K562 (cell line): Measurements from ENCODE around the gene INTS2. TPM values are rescaled to one million over a fixed set of nuclear protein-coding genes. Genes with fewer than 3 reads are reported as not detected.

Source experiments
- AFF4 ChIP-seq: sonication (generic); formaldehyde crosslinking; IDR thresholded peaks from 2 replicates; pipeline ENCODE4 v1.8.0; 2023; ENCODE audit warnings: mild to moderate bottlenecking, missing genetic modification reagents
- BCLAF1 ChIP-seq, 2 experiments: fragments of 450-650 bp in 1 of 2; IDR thresholded peaks; 2 replicates each; pipeline ENCODE4 v1.6.1; 2011 to 2017; ENCODE audit warnings: low read depth in 2 of 2, antibody characterized with exemption in 1 of 2, borderline replicate concordance in 1 of 2, low read length in 1 of 2, mild to moderate bottlenecking in 1 of 2, mixed read lengths in 1 of 2; ENCODE audit not compliant: control insufficient read depth in 1 of 2
- DNMT1 ChIP-seq: fragments of 450-650 bp; IDR thresholded peaks from 2 replicates; pipeline ENCODE4 v1.6.1; 2016; ENCODE audit warnings: antibody characterized with exemption, mild to moderate bottlenecking
- E2F5 ChIP-seq: sonication (generic); formaldehyde crosslinking; IDR thresholded peaks from 2 replicates; pipeline ENCODE4 v1.8.0; 2022; ENCODE audit warnings: mild to moderate bottlenecking, missing genetic modification reagents
- FOXP4 ChIP-seq: sonication (generic); formaldehyde crosslinking; IDR thresholded peaks from 2 replicates; pipeline ENCODE4 v1.8.0; 2022; ENCODE audit warnings: mild to moderate bottlenecking, missing genetic modification reagents, borderline replicate concordance
- L3MBTL2 ChIP-seq: fragments of 450-650 bp; IDR thresholded peaks from 2 replicates; pipeline ENCODE4 v1.6.1; 2016; ENCODE audit warnings: mild to moderate bottlenecking, moderate library complexity
- SP1 ChIP-seq: sonication (generic); formaldehyde crosslinking; IDR thresholded peaks from 2 replicates; pipeline ENCODE4 v1.8.1; 2022; ENCODE audit warnings: mild to moderate bottlenecking, missing genetic modification reagents
- TCF15 ChIP-seq: fragments of 250-450 bp; sonication (Bioruptor Pico); IDR thresholded peaks from 2 replicates; pipeline ENCODE4 v1.8.0; 2022; ENCODE audit warnings: moderate library complexity, mild to moderate bottlenecking, inconsistent platforms
- TEAD4 ChIP-seq, 2 experiments: sonication (generic) in 1 of 2; formaldehyde crosslinking in 1 of 2; IDR thresholded peaks; 2 replicates each; pipeline versions ENCODE4 v1.6.1 to v1.8.0; 2012 to 2022; ENCODE audit warnings: borderline replicate concordance in 1 of 2, inconsistent platforms in 1 of 2, low read length in 1 of 2, mild to moderate bottlenecking in 1 of 2, missing genetic modification reagents in 1 of 2
- ZBTB33 ChIP-seq: sonication (generic); formaldehyde crosslinking; IDR thresholded peaks from 2 replicates; pipeline ENCODE4 v1.8.1; 2023; ENCODE audit warnings: mild to moderate bottlenecking, missing genetic modification reagents
- polyA plus RNA-seq, 8 experiments: library from polyadenylated mRNA; depleted of rRNA in 4 of 8; stranded (reverse) in 5 of 8; unstranded in 3 of 8; fragments of >200 nt; fragmentation: Nextera tagmentation in 2 of 8; fragmentation: Illumina TruSeq in 1 of 8; extraction: Ambion mirVana in 2 of 8; extraction: Trizol in 1 of 8; gene quantifications; 2 replicates each; pipeline versions ENCODE4 v1.2.1 to v1.2.3, GENCODE V29; 2011 to 2014; ENCODE audit warnings: inconsistent platforms in 1 of 8, missing spikeins in 1 of 8
- total RNA-seq, 7 experiments: library from RNA; depleted of rRNA in 6 of 7; stranded (reverse); fragments of >200 nt in 6 of 7; fragmentation: Illumina TruSeq in 2 of 7; extraction: Trizol in 2 of 7; gene quantifications; 2 replicates each; pipeline versions ENCODE4 v1.2.1 to v1.2.3, GENCODE V29; 2011 to 2021; ENCODE audit warnings: low replicate concordance in 1 of 7

The INTS2 gene
- total and polyA plus RNA-seq, 9 of the 15 experiments (the other 6 are each of a cell fraction or from before 2014, with no cell fraction given) = 4.8 to 24.7 (median 12.8) TPM

- TF ChIP-seq FOXP4 (CRISPR knock-in tag) (0 out of 2 replicates have a peak, but pooled peaks have one; percentile 21), BCLAF1 (IDR thresholded peaks at IDR 0.05; ENCODE audit: borderline replicate concordance in 1 of 2, control insufficient read depth in 1 of 2, low read depth in 2 of 2, low read length in 1 of 2) (no peak), ZBTB33 (CRISPR knock-in tag) (0 out of 2 replicates have a peak, but pooled peaks have one; percentile 49), TEAD4 (IDR thresholded peaks at IDR 0.05; ENCODE audit: low read length) (peak; percentile 34), TEAD4 (CRISPR knock-in tag; IDR thresholded peaks at IDR 0.05; ENCODE audit: borderline replicate concordance) (no peak), SP1 (CRISPR knock-in tag) (peak; percentile 86), E2F5 (CRISPR knock-in tag) (peak; percentile 79; the same call in 1 of the 2 replicates), DNMT1 (0 out of 2 replicates have a peak, but pooled peaks have one; percentile 49), AFF4 (peak; percentile 87; the same call in 1 of the 2 replicates), TCF15 (CRISPR knock-in tag) (no peak), L3MBTL2 (peak; percentile 66; the same call in 1 of the 2 replicates)
Measured at GRCh38 chr17:61927208-61928100, at the start of gene INTS2 (continued).
